ENCODE data around the gene EIF2S3B.

DNA sequence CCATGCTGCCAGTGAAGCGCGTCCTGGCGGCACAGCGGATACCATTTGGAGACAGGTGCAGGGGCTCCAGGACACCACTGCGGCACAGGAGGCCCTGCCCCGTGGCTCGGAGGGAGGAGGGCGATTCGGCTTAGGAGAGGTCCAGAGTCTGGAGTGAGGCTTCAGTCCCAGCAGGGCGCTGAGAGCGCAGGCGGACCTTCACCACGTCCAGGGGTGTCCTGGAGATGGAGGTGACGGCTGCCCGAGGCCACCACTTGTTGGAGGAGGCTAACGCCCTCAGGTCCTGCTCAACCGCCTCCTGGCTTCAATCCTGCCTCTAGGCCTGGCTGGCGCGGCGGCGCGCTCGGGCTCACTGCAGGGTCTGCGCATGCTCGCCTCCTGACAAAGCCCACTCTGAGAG, 45.7 kb downstream of the EIF2S3B start:
- TF ChIP-seq CTCF (conservative IDR thresholded peaks at IDR 0.05) (no peak), ZFX (IDR thresholded peaks at IDR 0.05) (no peak)

Measured in C4-2B (cell line).